ENCODE results near the gene LDHA.
"Not testable (repeated sequence)": the region's sequence is repeated elsewhere in the genome, so short reads cannot be mapped to it uniquely, and the experiment has no call there.

The LDHA gene

GRCh38 chr11:18394928-18395734, 768 bp downstream of the LDHA start:
- DNase-seq (ENCODE audit: low read depth), result no peak

DNA sequence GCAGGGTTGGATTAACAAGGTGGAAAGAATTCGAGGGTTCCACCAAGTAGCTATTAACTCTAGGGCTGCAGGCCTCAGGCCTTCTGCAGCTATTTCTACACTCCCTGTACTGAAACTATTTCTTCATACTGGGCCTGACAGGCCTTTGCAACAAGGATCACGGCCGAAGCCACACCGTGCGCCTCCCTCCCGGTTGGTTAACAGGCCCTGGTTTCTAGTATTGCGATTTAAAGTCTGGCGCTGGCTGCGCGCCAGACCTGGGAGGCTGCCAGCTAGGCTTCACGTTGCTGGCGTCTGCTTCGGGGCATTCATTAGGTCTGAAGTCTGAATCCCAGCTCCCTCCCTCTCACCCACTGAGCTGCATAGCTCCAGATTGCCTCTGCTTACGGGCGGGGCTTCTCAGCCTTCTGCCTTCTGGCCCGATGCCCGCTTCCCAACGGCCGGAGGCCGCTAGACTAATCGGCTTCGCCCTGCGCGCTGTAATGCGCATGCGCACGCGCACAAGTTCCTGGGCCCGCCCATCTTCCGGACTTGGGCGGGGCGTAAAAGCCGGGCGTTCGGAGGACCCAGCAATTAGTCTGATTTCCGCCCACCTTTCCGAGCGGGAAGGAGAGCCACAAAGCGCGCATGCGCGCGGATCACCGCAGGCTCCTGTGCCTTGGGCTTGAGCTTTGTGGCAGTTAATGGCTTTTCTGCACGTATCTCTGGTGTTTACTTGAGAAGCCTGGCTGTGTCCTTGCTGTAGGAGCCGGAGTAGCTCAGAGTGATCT, 1.6 kb downstream of the LDHA start:
- peak; percentile 98 for DNase-seq (ENCODE audit: low read depth)

DNA sequence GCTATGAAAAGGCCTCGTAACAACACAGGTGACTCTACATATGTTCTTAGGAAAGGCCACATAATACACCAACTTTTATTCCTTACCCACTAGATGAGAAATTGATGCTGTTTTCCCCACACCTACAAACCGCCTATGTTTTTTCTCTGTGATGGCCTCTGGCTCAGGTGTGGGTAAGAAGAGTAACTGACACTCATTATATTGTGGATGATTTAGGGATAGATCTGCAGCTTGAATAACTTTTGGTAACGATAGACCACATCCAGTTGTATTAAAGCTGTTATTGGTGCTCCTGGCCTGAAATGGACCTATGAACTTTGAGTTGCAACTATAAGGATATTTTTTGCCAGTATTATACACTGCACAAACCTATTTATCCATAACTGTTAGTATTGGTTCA, 3.6 kb downstream of the LDHA start:
- no peak for DNase-seq (ENCODE audit: low read depth)

GRCh38 chr11:18401077-18401476, 6.7 kb downstream of the LDHA start:
- DNase-seq (ENCODE audit: low read depth), result not testable (repeated sequence)

GRCh38 chr11:18404062-18404461, 9.7 kb downstream of the LDHA start:
- no peak for DNase-seq (ENCODE audit: low read depth)

DNA sequence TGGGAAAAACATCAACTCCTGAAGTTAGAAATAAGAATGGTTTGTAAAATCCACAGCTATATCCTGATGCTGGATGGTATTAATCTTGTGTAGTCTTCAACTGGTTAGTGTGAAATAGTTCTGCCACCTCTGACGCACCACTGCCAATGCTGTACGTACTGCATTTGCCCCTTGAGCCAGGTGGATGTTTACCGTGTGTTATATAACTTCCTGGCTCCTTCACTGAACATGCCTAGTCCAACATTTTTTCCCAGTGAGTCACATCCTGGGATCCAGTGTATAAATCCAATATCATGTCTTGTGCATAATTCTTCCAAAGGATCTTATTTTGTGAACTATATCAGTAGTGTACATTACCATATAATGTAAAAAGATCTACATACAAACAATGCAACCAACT, 13.0 kb downstream of the LDHA start:
- DNase-seq (ENCODE audit: low read depth), result not testable (repeated sequence)

DNA sequence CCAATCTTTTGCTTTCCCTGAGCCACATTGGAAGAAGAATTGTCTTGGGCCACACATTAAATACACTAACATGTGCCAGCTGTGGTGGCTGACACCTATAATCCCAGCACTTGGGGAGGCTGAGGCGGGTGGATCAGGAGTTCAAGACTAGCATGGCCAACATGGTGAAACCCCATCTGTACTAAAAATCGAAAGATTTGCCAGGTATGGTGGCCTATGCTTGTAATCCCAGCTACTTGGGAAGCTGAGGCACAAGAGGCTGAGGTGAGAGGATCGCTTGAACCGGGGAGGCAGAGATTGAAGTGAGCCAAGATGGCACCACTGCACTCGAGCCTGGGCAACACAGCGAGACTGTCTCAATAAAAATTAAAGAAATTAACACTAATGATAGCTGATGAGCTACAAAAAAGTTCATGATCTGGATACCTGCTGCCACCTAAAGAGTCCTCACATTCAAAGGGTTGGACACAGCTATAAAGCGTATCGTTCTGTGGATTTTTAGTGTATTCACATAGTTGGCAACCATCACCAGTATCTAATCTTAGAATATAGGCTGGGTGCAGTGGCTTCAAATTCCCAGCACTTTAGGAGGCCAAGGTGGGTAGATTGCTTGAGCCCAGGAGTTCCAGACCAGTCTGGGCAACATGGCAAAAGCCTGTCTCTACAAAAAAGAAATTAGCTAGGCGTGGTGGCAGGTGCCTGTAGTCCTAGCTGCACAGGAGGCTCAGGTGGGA, 14.4 kb downstream of the LDHA start:
- no peak for DNase-seq (ENCODE audit: low read depth)

DNA sequence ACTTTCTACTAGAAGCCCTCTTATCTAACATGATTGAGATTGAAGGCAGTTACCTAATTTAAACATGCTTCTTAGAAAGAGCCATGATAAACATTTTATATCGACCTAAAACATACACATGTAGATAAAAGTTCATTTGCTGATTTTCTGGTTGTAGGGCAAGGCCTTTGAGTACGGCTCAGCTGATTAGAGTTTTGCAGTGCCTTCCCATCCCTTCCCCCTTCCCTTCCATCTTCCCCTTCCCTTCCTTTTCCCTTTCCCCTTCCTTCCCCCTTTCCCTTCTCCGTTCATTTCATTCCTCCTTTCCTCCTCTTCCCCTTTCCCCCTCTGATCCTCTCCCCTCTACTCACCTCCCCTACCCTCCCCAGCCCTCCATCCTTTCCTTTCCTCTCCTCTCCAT, 22.1 kb downstream of the LDHA start:
- DNase-seq (ENCODE audit: low read depth), result no peak

GRCh38 chr11:18419040-18419439, 24.7 kb downstream of the LDHA start:
- no peak for DNase-seq (ENCODE audit: low read depth)

GRCh38 chr11:18420067-18420466, 25.7 kb downstream of the LDHA start:
- no peak for DNase-seq (ENCODE audit: low read depth)

DNA sequence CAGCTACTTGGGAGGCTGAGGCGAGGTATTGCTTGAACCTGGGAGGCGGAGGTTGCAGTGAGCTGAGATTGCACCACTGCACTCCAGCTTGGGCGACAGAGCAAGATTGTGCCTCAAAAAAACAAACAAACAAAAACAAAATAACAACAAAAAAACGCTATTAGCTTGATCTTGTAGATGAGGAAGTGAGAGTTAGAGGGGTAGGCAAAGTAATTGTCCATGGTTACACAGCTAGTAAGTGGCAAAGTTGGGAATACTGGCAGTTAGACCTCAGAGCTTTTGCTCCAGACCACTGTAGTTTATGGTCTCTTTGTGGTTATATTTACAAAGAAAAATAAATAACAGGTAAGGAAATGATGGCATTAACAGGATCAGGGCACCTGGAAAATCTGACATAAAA, 32.9 kb downstream of the LDHA start:
- no peak for DNase-seq (ENCODE audit: low read depth)

DNA sequence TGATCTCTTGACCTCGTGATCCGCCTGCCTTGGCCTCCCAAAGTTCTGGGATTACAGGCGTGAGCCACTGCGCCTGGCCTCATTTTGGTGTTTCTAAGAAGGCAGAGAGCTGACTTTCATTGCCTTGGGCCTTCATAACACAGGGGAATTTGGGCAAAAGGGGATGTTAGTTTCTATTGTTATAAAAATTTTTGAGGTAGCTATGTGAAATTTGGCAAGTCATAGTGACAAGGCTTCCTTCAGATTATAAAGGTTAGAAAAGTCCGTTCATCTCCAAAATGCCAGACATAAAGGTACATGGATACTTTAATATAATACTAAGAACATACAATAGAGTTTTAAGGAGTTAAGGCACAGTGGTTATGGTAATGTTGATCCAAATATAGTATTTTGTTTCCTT, 35.0 kb downstream of the LDHA start:
- no peak for DNase-seq (ENCODE audit: low read depth)

DNA sequence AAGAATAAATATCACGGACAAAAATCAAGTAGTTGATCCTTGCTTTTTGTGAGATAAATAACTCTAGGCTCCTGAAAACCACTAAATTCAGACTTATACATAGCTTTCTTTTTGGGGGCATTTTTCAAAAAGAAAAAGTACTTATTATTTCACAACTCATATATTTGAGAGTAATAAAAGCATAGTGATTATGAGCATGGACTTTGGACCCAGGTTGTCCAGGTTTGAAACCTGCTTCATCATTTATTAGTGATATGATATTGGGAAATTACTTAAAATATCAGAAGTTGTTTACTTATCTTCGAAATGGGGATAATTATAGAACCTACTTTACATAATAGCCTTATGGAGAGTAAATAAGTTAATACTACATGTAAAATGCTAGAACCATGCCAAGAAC, 44.3 kb downstream of the LDHA start:
- no peak for DNase-seq (ENCODE audit: low read depth)

DNA sequence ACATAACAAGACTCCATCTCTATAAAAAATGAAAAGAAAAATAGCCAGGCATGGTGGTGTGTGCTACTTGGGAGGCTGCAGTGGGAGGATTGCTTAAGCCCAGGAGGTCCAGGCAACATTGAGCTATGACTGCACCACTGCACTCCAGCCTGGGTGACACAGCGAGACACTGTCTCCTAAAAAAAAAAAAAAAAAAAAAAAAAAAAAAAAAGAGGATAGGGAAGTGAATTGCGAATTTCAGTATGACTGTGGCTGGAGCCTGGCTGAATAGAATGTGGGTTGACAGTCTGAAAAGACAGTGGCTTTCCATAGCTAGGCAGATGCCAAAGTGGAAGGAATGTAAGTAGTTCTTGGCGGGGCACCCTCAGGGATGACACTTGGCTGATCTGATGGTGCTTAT, 54.9 kb downstream of the LDHA start:
- DNase-seq (ENCODE audit: low read depth), result no peak

- peak; percentile 3 for DNase-seq (ENCODE audit: low read depth)
Observed at GRCh38 chr11:18452927-18453326, 58.6 kb downstream of the LDHA start.

DNA sequence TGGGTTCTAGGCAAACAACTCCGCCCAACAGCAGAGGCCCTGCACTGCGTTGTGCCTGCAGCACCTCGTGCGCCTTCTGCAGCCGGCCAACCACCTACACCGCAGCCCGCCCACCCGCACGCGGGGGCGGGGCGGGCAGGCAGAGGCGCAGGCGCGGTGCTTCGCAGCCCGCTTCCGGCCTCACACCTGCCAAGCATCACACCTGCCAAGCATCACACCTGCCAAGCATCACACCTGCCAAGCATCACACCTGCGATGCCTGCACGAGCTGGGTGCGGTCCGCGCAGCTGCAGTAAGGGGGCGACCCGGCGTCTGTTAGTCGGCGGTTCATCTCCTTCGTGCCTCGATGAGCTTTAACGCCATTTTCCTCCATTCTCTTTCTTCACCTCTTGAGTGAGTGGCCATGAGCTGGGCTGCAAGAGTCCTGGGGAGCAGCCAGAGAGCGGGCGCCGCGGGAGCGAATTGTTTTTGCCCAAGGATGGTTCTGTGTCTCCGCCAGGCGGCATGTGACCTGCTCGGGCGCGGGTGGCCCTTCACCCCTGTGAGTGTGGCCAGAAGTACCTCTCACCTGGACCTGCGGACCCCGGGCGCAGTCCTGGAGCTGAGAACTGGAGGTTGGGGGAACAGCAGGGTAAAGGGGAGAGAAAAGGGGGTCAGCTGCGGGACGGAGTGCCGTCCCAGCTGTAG, 61.5 kb downstream of the LDHA start, which contains the start of gene LDHAL6A:
Gene LDHAL6A (plus strand): TSS at position 171 of the 687 bp plus-strand sequence. CDS start 825 bp downstream, outside the sequence.
- DNase-seq (ENCODE audit: low read depth), result no peak

- DNase-seq (ENCODE audit: low read depth), result no peak
Observed at GRCh38 chr11:18457450-18457849, 63.1 kb downstream of the LDHA start.
